NT2/D1 (cell line): Measurements from ENCODE around the gene EGFR.

Source experiments
- DNase-seq: peaks from one replicate; pipeline ENCODE4 v3.0.0-alpha.2; 2011; ENCODE audit warnings: low read depth, low spot score
- H3K27me3 ChIP-seq: 2 replicates; pipeline ENCODE4 v1.6.0; 2011; ENCODE audit warnings: mild to moderate bottlenecking; ENCODE audit not compliant: insufficient read length, insufficient read depth
- H3K36me3 ChIP-seq: 2 replicates; pipeline ENCODE4 v1.6.1; 2011; ENCODE audit warnings: mild to moderate bottlenecking, low read length, mixed read lengths; ENCODE audit not compliant: insufficient read depth, insufficient read length
- H3K4me1 ChIP-seq: 2 replicates; pipeline ENCODE4 v1.5.1; 2011; ENCODE audit not compliant: insufficient read depth, insufficient read length
- H3K4me3 ChIP-seq: 2 replicates; pipeline ENCODE4 v1.5.1; 2011; ENCODE audit warnings: low read depth; ENCODE audit not compliant: insufficient read length
- H3K9ac ChIP-seq: 2 replicates; pipeline ENCODE4 v1.6.0; 2011; ENCODE audit warnings: low read depth; ENCODE audit not compliant: insufficient read length
- H3K9me3 ChIP-seq: 2 replicates; pipeline ENCODE4 v1.5.1; 2011; ENCODE audit warnings: mild to moderate bottlenecking, low read length; ENCODE audit not compliant: insufficient read depth
- SUZ12 ChIP-seq: IDR thresholded peaks from 2 replicates; pipeline ENCODE4 v1.6.1; 2011; ENCODE audit not compliant: insufficient read length, insufficient read depth; ENCODE audit errors: extremely low read depth
- YY1 ChIP-seq: IDR thresholded peaks from 2 replicates; pipeline ENCODE4 v1.6.1; 2011; ENCODE audit not compliant: insufficient read length, insufficient read depth
- ZNF274 ChIP-seq: IDR thresholded peaks from 2 replicates; pipeline ENCODE4 v1.6.1; 2011; ENCODE audit warnings: mild to moderate bottlenecking, low read depth, low read length

EGFR gene

DNA sequence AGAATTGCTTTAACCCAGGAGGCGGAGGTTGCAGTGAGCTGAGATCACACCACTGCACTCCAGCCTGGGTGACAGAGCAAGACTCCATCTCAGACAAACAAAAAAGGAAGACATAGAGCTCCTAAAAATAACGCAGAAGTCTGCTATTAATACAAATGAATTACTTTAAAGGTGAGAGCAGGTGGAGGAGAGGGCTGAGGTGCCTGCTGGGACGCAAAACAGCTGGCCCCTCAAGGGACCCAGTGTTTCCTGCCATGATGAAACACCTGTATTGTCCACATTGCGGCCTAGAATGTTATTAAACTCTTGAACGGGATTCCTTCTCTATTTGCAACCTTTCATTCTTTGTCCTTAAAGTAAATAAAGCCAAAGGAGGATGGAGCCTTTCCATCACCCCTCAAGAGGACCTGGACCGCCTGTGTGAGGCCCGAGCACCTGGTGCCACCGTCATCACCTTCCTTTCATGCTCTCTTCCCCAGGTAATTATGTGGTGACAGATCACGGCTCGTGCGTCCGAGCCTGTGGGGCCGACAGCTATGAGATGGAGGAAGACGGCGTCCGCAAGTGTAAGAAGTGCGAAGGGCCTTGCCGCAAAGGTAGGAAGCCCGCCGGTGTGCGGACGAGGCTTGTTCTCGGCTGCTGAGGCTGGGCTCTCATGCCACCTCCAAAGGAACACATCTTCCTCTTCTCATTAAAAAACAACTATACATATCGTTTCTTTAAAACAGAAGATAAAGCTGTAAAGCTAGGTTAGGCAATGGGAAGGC, 136.7 kb downstream of the EGFR start:
- no peak for TF ChIP-seq SUZ12
- no peak for TF ChIP-seq ZNF274
- no peak for TF ChIP-seq YY1
- H3K9ac ChIP-seq: no peak overlapping the region
- peaks cover 6% of the 10 kb centered on the region for H3K4me1 ChIP-seq
- H3K36me3 ChIP-seq: peaks cover 50% of the 10 kb centered on the region
- H3K27me3 ChIP-seq: no peaks in the 10 kb centered on the region
- DNase-seq: no peak
- no peaks in the 10 kb centered on the region for H3K9me3 ChIP-seq
- no peak overlapping the region for H3K4me3 ChIP-seq

DNA sequence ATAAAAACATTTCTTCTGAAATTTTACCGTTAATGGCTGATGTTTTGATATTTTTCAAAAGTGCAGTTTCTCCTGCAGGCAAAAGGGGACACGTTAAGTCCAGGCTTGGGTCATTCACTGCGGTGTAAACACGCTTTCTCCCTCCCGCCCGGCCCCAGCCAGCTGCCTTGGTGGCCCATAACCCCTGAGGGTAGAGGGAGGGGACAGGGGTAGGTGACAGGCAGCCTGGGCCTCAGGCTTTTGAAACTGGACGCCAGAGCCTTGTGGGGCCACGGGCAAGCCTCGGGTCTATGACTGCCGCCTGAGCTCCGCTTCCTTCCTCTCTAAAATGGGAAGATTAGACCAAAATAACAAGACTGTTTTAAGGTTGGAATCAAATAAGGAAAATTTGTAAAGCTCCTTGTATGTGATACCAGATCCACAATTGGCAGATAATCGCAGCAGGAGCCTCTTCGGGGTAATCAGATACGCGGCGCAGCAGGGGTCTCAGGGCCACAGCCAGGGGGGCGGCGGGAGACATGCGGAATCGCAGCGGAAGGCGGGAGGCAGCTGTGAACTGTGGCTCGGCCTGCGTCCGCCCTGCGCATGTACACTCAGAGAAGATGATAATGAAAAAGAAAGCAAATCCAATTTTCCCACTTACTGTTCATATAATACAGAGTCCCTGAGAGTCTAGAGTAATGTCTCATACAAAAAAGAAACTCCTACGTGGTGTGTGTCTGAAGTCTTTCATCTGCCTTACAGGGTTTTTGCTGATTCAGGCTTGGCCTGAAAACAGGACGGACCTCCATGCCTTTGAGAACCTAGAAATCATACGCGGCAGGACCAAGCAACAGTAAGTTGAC, 138.3 kb downstream of the EGFR start:
- Histone ChIP-seq H3K36me3 (peaks cover 47% of the 10 kb centered on the region), H3K4me1 (peaks cover 6% of the 10 kb centered on the region), H3K9me3 (no peaks in the 10 kb centered on the region), H3K4me3 (no peak overlapping the region), H3K27me3 (no peaks in the 10 kb centered on the region), H3K9ac (no peak overlapping the region)
- no peak for DNase-seq
- TF ChIP-seq YY1: no peak
- no peak for TF ChIP-seq SUZ12
- no peak for TF ChIP-seq ZNF274

DNA sequence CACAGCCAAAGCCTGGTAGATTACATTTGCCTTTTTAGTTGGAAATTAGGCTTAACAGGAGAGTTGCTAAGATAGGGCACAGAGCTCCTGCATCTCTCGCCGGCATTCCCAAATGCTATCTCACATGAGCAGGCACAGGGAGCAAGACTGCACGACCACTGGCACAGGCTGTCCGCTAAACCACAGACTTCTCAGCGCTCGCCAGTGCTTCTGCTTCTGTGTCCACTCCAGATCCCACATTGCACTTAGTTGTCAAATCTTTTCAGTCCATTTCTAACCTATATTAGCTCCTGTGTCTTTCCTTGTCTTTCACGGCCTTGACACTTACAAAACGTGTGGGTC, 138.9 kb downstream of the EGFR start:
- TF ChIP-seq YY1: no peak
- no peak for TF ChIP-seq SUZ12
- TF ChIP-seq ZNF274: no peak
- peaks cover 4% of the 10 kb centered on the region for H3K4me1 ChIP-seq
- H3K9ac ChIP-seq: no peak overlapping the region
- peaks cover 42% of the 10 kb centered on the region for H3K36me3 ChIP-seq
- no peak for DNase-seq
- H3K4me3 ChIP-seq: no peak overlapping the region
- H3K27me3 ChIP-seq: no peaks in the 10 kb centered on the region
- H3K9me3 ChIP-seq: no peaks in the 10 kb centered on the region

DNA sequence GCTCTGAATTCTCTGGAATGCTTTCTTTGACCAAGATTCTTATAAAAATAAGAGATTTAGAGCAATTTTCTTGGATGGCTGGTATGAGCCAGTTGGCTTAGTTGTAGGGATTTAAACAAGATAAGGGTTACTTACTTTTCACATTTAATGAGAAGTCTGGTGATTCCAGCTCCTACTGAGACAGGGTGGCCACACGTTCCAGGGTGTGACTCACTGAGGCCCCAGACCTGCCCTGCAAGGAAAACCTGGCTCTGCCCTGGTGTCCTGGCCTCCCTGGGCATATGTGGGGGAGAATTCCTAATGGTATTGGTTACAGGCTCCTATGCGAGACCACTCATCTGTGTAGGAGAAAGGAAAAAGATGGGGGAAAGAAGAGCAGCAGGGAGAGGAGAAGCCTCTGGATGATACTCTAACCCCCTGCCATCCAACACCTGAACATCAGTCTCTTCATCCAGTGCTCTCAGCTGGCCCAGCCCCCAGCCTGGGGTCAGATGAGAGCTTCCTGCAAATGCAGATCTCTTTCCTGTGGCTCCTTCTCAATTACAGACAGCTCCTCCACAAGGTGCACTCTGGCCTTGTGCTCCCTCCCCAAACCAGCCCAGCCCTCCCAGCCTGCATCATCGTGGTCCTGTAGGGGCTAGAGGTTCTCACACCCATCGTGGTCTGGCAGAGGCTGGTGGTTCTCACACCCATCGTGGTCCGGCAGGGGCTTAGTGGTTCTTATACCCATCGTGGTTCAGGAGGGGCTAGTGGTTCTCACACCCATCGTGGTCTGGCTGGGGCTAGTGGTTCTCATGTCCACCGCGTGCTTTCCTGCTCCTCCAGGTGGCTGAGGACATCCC, 139.9 kb downstream of the EGFR start:
- H3K36me3 ChIP-seq: peaks cover 42% of the 10 kb centered on the region
- DNase-seq: no peak
- TF ChIP-seq YY1 (no peak), SUZ12 (no peak), ZNF274 (no peak)

DNA sequence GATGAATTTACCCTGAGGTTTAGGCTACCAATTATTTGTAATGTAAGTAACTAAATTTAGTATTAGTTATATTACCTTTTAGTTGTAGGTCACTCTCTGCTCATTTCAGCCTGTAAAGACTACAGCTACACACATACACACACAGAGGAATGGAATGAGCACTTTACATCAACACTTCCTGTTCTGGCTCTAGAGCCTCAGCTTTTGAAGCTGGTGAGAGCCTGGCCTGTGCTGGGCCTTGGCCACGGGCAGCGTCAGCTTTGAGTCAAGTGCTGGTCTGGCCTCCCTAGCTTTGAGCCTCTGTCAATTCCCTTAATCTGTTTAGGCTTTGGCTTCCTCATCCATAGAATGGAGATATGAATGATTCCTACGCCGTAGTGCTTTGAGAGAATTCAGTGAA, 141.7 kb downstream of the EGFR start:
- DNase-seq: no peak

More for the DNA sequence above, 139.9 kb downstream of the EGFR start:
- no peaks in the 10 kb centered on the region for H3K9me3 ChIP-seq
- H3K27me3 ChIP-seq: no peaks in the 10 kb centered on the region
- peaks cover 4% of the 10 kb centered on the region for H3K4me1 ChIP-seq
- no peak overlapping the region for H3K4me3 ChIP-seq
- H3K9ac ChIP-seq: no peak overlapping the region

DNA sequence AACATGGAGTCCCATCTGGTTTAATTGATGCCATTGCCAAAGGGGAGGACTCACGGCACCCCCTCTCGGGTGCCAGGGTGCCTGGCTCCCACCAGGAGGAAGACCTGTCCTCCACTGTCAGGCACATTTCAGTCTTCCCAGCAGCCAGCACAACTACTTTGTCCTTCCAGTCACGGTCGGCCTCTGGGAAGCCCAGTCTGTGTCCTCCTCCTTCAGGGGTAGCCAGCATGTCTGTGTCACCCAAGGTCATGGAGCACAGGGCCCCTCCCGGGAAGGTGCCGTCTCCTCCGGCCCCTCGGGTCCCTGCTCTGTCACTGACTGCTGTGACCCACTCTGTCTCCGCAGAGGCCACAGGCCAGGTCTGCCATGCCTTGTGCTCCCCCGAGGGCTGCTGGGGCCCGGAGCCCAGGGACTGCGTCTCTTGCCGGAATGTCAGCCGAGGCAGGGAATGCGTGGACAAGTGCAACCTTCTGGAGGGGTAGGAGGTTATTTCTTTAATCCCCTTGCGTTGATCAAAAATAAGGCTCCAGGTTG, 142.4 kb downstream of the EGFR start:
- Histone ChIP-seq H3K36me3 (peaks cover 36% of the 10 kb centered on the region), H3K9me3 (no peaks in the 10 kb centered on the region), H3K9ac (no peak overlapping the region)

More for the DNA sequence above, 141.7 kb downstream of the EGFR start:
- Histone ChIP-seq H3K9me3 (no peaks in the 10 kb centered on the region), H3K4me3 (no peak overlapping the region), H3K9ac (no peak overlapping the region), H3K27me3 (no peaks in the 10 kb centered on the region), H3K36me3 (peaks cover 42% of the 10 kb centered on the region), H3K4me1 (peaks cover 4% of the 10 kb centered on the region)
- TF ChIP-seq SUZ12 (no peak), ZNF274 (no peak), YY1 (no peak)

More for the DNA sequence above, 142.4 kb downstream of the EGFR start:
- Histone ChIP-seq H3K27me3 (no peaks in the 10 kb centered on the region), H3K4me3 (no peak overlapping the region), H3K4me1 (peaks cover 4% of the 10 kb centered on the region)
- TF ChIP-seq ZNF274 (no peak), YY1 (no peak), SUZ12 (no peak)
- no peak for DNase-seq
